ENCODE data around the gene REXO1.

REXO1 gene

DNA sequence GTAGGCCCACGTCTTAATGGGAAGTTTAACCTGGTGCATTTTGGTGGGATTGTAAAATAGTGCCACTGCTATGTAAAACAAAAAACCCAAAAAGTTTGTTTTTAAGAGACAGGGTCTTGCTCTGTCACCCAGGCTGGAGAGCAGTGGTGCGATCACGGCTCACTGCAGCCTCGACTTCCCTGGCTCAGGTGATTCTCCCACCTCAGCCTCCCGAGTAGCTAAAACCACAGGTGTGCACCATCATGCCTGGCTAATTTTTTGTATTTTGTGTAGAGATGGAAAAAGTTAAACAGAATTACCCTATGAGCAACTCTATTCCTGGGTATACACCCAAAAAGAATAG, 820 bp upstream of the REXO1 start:
- in situ Hi-C loops (cut with MboI; ENCODE audit: low sequenced_read_pairs), result no loop called here

DNA sequence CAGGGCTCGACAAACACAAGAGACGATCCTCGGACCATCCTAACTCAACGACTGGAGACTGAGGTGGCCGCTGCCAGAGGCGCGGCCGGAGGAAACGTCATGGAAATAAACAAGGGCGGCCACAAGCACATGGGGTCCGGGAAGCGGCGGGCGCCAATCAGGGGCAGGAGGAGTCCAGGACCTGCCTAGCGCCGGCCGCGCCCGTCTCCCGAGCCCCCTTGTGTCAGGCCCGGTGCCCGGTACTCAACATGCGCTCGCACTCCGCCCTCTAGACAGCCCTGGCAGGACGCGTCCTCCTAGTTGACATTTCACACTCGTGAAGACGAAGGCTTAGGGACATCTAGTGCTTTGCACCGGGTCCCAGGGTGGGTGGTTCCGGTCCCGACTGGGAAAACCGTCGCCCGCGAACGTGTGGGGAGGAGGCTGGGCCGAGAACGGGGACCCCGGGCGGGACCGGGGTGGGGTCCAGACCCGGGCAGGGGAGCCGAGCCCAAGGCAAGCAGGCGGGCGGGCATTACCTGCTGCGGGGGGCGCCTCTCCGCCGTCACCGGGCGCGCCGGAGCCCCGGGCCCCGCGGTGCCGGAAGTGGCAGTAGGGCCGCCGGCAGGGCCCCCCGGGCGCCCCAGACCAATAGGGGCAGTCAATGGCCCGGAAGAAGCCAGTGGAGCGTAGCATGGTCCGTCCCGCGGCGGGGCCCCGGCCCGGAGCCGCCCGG, 442 bp downstream of the REXO1 start:
- in situ Hi-C loops (cut with MboI; ENCODE audit: low sequenced_read_pairs), result no loop called here

DNA sequence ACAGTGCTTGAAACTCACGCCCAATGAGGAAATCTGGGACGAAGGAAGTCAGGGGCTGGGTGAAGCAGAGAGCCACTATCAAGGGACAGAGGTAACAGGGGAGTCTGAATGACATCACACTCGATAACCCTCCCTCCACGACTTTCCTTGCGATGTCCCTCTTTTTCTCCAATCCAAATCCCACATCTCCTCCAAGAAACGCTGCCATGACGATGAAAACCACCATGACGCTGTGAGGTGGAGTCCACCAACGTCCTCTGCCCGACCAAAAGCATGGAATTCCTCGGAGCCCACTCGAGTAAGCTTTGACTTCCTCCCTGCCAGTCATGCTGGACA, 967 bp downstream of the REXO1 start:
- in situ Hi-C loops (cut with MboI; ENCODE audit: low sequenced_read_pairs), result no loop called here

DNA sequence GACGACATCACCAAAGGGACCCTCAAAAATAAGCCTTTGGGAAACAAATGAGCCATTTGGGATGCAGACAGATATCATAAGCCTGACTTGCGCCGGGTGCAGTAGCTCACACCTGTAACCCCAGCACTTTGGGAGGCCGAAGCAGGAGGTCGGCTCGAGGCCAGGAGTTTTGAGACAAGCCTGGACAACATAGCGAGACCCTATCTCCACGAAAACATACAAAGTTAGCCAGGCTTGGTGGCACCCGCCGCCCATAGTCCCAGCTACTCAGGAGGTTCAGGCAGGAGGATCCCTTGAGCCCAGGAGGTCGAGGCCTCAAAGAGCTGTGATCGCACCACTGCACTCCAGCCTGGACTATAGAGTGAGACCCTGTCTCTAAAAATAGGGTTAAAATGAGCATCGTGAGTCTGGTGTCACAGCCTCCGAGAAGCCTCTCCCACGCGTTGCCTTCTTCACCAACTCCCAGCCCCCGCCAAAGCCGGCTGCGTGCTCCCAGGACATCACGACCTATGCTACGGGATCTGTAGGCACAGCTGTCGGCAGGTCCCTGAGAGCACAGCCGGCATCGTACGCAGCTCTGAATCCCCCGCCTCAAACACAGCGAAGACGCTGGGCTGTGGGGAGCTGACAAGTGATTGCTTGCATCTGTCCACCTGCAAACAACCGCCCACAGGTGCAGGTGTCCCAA, 1.6 kb downstream of the REXO1 start:
- in situ Hi-C loops (cut with MboI; ENCODE audit: low sequenced_read_pairs), result no loop called here

DNA sequence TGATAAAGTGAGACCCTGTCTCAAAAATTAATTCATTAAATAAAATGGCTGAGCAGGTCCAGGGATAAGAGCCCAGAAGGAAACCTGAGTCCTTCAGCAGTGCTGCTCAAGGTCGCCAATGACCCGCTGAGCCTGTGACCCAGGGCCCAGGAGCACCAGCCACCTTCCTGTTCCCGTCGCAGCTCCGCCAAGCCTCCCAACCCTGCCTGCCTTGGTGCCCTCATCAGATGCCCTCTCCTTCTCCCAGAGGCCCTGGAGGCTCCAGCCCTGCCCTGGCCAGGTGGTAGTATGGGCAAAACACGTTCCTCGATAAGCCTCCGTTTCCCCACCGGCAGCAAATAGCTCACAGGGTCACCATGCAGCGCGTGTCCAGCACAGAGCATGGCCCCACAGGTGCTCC, 2.6 kb downstream of the REXO1 start:
- in situ Hi-C loops (cut with MboI; ENCODE audit: low sequenced_read_pairs), result no loop called here

DNA sequence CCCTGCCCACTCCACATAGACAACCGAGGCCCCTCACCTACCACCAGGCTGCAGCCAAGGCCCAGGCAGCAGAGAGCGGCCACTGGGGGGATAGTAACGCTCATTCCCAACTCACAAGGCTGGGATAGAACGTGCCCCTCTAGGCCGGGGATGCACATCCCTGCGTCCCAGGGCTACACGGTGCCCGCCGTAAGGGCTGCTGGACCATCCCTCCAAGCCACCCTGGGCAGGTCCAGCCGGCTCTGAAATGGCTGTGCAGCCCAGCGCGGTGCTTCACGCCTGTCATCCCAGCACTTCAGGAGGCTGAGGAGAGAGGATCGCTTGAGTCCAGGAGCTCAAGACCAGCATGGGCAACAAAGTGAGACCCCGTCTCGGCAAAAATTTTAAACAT, 3.2 kb downstream of the REXO1 start:
- in situ Hi-C loops (cut with MboI; ENCODE audit: low sequenced_read_pairs), result no loop called here

DNA sequence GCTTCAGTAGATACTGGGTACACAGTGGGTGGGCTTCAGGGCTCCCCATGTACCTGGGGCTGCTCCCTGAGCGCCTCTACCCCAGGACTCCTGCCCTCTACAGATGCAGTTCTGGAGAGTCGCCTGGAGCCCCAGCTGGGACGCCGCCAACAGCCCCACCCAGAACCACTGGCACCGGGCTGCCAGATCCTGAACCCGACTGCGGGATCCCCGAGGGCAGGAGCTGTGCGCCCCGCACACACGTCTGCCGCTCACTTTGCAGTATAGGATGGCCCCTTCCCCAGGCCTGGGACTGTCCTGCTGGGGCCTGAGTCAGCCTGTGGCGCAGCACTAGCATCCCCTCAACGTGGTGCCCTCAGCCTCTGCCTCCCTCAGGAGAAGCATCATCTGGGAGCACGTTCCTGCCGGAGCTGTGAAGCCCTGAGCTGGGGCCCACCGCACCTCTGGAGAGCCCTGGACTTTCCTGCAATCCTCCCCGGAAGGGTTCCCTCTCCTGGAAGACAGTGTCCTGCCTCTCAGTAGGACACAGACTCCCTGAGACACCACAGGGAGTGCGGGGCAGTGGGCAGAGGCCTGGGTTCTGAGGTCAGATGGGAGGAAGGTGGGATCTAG, 3.7 kb downstream of the REXO1 start:
- in situ Hi-C loops (cut with MboI; ENCODE audit: low sequenced_read_pairs), result no loop called here

DNA sequence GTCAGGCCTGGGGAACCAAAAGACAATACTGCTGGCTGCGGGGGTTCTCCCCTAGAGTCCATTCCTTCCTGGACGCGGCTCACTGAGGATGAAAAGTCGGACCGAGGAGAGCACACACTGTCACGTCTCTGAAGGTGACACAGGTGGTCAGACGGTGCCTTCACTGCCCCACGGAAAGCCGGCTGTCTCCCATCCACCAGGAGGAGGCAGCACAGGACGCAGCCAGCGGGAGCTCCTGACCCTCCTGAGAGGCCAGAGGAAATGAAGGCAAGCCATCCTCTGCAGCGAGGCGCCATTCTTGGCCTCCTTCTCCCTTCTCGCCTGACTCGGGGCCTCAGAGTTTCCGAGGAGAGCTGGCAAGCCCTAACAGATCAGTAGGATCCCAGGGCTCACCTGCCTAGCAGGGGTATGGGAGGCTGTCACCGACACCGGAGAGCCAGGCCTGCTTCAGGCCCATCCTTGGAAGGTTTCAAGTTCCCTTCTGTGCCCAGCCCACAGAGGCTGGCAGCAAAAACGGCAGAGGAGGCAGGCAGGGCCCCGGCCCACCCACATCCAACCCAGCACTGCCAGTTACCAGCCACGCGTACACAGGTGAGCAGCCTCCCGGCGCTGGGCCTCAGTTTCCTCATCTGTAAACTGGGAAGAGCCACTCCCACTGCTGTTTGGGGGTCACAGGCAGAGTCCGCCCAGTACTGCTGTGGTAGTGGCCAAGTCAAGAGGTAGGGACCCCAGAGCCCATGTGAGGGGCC, 4.5 kb downstream of the REXO1 start:
- in situ Hi-C loops (cut with MboI; ENCODE audit: low sequenced_read_pairs), result no loop called here

DNA sequence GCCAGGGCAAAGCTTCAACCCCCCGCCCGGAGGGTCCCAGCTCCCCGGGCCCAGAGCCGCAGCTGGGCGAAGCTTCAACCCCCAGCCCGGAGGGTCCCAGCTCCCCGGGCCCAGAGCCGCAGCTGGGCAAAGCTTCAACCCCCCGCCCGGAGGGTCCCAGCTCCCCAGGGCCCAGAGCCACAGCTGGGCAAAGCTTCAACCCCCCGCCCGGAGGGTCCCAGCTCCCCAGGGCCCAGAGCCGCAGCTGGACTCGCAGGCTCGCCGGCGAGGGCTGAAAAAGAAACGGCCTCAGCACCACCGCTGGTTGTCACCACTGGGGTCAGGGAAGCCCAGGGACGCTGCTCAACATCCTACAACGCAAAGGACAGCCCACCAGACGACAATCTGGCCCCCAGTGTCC, 5.2 kb downstream of the REXO1 start:
- in situ Hi-C loops (cut with MboI; ENCODE audit: low sequenced_read_pairs), result no loop called here

DNA sequence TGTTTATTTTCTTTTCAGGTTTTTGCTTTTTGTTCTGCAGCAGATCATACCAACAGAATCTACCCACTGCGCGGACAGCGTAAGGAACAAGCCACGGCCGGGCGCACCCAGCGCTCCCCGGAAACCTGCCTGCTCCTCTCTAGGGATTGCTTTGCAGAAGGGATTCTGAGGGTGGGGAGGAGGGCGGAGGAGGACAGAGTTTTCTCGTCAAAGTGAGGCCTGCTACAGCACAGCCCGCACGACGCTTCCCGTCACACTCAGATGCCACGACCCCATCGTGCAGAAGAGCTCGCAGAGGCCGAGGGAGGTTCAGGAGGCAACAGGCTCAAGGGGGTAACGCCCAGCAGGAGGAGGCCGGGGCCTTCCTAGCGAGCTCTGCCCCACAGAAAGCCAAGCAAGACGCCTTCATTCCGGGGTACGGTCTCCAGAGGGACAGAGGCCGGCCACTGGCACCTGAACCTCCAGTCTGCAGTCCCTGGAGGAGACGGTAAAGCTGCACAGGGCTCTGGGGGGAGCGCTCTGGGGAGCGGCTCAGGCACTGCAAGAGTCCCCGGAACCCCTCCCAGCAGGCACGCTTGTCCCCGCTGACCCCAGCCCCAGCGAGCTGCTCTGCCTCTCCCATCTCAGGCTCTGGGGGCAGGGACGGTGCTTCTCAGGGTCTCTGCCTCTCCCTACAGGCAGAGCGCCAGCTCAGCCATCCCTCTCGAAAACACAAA, 6.9 kb downstream of the REXO1 start:
- in situ Hi-C loops (cut with MboI; ENCODE audit: low sequenced_read_pairs), result no loop called here

DNA sequence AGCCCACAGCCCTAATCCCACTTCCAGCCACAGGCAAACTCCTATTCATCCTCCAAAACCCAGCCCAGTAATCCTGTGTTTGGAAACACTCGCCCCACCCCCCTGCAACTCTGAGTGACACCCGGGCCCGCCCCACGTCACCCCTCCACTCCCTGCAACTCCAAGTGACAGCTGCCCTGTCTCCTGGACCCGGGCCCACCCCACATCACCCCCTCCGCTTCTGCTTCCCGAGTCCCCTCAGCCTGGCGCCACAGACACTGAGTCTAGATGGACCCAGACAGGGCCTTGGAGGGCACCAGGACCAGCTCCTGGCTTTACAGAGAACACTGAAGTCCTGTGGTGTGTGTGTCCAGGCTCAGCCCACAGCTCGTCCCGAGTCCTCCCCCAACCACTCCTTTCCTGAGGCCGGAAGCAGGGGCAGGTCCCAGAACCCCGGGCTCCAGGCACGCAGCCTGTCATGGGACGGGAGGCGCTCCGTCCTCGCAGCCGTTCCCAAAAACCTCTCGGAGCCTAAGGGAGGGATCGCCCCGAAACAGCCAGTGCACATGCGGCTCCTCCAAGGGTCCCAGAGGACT, 7.7 kb downstream of the REXO1 start:
- in situ Hi-C loops (cut with MboI; ENCODE audit: low sequenced_read_pairs), result no loop called here

DNA sequence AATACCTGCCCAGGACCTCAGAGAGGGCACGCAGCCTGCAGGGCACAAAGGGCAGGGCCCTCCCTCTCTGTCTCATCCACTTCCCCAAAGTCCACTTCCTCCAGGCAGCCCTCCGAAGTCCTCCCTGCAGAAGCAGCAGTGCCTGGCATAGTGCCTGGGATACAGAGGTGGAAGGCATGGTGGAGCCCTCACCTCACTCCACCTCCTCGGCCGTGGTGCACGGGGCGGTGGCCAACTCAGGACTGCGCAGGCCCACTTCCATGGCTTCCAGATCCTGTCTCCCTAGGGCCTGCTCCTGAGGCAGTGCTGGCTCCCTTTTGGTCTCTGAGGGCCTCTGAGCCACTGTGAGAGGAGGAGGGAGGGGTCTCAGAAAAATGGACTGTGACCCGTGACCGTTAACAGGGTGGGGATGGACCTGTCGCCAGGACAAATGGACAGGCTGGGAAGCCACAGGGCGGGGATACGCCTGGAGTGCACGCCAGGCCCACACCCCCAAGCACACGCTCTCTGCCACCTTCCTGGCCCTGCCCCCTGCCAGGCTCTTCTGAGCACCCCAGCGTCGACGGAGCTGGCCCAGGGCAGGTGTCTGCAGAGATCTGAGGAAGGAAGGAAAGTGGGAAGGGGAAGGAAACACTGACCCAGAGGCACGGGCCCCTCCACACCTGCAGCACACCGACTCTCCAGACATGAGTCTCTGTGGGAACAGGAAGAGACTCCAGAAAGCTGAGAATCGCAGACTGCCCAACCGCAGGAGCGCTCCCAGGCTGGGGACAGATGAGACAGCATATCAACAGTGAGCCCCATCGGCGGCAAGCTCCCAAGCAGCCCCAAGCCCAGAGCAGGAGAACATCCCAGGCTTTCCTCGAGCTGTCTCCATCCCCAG, 8.4 kb downstream of the REXO1 start:
- in situ Hi-C loops (cut with MboI; ENCODE audit: low sequenced_read_pairs), result no loop called here

DNA sequence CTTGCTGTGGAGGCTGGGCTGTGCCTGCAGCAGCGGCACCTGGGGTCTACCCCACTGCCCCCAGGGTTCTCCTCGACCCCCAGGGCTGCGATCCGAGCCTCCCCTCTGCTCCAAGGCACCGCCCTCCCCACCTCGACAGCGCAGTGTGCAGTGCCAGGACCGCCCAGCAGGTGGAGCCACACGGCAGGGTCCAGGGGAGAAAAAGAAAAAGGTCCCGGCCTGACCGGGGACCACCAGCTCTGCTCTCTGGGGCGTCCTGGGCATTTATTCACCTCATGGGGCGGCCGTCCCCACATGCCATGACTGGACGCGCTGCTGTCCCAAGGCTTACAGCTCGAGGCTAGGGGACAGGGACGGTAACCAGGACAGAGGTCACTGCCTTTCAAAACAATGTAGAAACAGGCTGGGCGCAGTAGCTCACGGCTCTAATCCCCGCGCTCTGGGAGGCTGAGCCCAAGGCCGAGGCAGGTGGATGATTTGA, 10.6 kb downstream of the REXO1 start:
- in situ Hi-C loops (cut with MboI; ENCODE audit: low sequenced_read_pairs), result no loop called here

DNA sequence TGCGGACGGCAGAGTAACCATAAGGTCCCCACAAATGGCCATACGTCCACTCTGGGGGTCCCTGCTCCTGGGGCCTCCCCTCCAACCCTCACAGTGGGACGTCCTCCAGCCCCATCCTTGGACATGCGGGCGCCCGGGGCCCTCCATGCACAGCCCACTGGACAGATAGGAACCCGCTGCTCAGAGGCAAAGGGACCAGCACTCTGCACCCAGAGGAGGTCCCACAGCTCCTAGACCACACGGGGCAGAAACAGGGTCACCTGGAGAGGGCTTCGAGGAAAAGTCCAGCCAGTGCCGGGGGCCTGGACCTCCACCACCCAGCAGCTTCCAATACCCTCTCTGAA, 11.1 kb downstream of the REXO1 start:
- in situ Hi-C loops (cut with MboI; ENCODE audit: low sequenced_read_pairs), result no loop called here

DNA sequence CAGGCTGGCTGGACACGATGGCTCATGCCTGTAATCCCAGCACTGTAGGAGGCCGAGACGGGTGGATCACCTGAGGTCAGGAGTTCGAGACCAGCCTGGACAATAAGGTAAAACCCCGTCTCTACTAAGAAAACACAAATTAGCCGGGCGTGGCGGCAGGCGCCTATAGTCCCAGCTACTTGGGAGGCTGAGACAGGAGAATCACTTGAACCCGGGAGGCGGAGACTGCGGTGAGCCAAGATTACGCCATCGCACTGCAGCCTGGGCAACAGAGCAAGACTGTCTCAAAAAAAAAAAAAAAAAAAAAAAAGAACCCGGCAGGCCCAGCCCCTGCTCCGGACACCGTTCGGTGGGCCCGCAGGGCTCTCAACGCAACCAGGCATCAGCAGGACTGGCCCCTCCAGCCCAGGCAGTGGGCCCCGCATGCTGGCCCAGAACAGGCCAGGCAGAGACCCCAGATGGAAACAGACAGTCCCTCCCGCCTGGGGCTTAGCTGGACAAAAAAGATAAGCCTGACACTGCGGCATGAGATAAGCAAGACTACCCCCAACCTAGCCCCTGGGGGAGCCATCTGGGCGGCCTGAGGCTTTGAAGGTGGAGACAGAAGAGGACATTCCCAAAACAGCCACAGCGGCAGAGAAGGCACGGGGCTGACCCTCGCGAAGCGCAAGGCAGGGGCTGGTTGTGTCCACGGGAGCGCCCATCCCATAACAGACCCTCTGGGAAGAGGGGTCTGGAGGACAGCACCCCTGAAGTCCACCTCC, 11.6 kb downstream of the REXO1 start:
- in situ Hi-C loops (cut with MboI; ENCODE audit: low sequenced_read_pairs), result no loop called here

DNA sequence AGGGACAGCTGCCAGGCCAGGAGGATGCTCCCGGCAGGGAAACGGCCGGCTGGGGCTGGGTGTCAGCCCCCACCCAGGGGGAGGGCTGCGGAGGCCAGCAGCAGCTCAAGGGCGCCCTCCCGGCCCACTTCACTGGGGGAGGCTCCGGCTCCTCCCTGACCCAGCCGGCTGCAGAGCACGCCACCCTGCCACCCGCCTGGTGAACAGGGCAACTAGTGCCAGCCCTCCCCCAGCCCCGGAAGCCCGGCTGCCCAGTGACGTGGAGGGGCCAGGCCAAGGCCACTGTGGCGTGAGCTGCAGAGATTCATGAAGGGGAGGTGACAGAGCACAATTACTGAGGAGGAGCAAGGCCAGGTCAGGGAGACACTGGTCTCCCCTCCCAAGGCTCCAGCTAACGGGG, 14.7 kb downstream of the REXO1 start:
- in situ Hi-C loops (cut with MboI; ENCODE audit: low sequenced_read_pairs), result no loop called here

DNA sequence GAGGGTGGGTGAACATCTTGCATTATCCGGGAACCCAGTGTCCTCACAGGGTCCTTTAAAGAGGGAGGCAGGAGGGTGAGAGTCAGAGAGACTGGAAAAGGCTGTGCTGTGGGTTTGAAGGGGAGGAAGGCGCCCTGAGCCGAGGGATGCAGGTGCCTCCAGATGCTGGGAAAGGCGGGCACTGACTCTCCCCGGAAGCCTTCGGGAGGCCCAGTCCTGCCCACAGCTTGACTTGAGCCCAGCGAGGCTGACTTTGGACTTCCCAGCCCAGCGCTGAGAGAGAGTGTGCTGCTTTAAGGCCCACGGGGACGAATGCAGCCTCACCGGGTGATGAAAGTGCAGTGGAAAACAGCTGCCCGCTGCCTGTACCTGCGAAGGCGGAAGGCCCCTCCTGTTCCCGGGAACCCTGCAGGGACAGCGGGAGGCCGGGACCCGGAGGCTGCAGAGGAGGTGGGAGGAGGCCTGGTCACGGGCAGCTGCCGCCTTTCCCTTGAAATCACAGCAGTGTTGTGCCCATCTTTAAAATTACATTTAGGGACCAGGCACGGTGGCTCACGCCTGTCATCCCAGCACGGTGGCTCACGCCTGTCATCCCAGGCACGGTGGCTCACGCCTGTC, 16.1 kb downstream of the REXO1 start:
- in situ Hi-C loops (cut with MboI; ENCODE audit: low sequenced_read_pairs), result no loop called here

DNA sequence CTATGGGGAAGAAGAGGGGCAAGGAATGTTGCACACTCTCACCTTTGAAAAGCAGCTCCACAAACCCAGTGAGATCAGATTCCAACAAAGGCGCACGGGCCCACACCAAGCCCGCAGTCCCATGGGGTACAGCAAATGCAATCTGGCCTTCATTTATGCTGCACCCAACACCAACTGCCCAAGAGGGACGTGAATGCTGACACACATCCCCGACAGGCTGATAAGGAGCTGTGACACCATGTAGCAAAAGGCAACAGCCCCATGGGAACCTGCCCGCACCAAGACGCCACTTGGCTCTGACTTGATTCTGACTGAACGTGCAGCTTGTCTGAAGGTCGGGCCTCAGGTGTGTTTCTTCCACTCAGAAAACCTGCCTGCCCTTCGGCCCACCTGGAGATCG, 17.3 kb downstream of the REXO1 start:
- in situ Hi-C loops (cut with MboI; ENCODE audit: low sequenced_read_pairs), result no loop called here

DNA sequence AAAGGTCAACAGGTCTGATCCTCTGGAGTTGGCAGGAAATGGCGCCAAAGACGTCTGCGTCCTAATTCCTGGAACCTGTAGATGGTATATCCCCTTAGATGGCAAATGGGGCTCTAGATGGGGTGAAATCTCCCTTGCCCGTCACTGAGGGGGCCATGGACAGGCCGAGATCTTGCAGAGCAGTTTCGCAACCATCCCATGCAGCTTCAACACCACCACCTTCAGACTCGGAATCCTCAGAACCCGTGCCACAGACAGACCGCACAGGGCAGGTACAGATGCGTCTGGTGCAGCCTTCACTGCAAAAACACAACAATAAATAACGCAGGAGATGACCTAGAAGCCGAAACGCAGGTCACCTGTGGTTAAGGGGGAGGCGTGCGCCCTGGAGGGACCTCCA, 17.7 kb downstream of the REXO1 start:
- in situ Hi-C loops (cut with MboI; ENCODE audit: low sequenced_read_pairs), result no loop called here
